ENCODE measurements around the gene RAB19. TPM values are rescaled to one million over a fixed set of nuclear protein-coding genes. Genes with fewer than 3 reads are reported as not detected.
A peak's percentile ranks its signal among the peaks of the same experiment; 100 is the strongest.

RAB19 gene
- total and polyA plus RNA-seq, 9 of the 15 experiments (the other 6 are each of a cell fraction or from before 2014, with no cell fraction given) = not detected

DNA sequence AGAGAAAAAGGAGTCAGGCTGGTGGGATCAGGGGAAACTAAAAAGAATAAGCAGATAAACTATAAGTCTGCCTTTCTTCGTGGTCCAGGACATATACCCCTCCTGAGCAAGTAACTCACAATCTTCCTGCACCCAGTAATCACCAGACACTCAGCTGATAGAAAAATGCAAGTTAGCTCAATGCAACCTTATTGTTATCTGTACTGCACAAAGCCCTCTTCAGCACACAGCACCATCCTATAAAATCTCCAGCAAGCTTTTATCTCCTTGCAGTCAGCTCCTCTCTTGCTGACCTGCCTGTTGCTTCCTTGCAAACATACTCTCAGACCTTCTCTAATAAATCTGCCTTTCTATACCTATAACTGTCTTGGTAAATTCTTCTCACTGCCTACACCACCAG lies 12.2 kb upstream of the RAB19 start (continued):
- TF ChIP-seq POLR2B (IDR thresholded peaks at IDR 0.05; ENCODE audit: low read depth, partially characterized antibody) = no peak
- TF ChIP-seq, protein P1, sequence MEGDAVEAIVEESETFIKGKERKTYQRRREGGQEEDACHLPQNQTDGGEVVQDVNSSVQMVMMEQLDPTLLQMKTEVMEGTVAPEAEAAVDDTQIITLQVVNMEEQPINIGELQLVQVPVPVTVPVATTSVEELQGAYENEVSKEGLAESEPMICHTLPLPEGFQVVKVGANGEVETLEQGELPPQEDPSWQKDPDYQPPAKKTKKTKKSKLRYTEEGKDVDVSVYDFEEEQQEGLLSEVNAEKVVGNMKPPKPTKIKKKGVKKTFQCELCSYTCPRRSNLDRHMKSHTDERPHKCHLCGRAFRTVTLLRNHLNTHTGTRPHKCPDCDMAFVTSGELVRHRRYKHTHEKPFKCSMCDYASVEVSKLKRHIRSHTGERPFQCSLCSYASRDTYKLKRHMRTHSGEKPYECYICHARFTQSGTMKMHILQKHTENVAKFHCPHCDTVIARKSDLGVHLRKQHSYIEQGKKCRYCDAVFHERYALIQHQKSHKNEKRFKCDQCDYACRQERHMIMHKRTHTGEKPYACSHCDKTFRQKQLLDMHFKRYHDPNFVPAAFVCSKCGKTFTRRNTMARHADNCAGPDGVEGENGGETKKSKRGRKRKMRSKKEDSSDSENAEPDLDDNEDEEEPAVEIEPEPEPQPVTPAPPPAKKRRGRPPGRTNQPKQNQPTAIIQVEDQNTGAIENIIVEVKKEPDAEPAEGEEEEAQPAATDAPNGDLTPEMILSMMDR (IDR thresholded peaks at IDR 0.05 in 2 of 3, conservative IDR thresholded peaks at IDR 0.05 in 1 of 3; ENCODE audit: insufficient read depth in 2 of 3, low read depth in 1 of 3, low read length in 3 of 3) = no peak
- no peak for TF ChIP-seq ZNF57 (CRISPR knock-in tag; IDR thresholded peaks at IDR 0.05)
- no peak for TF ChIP-seq HINFP (tag; conservative IDR thresholded peaks at IDR 0.05; ENCODE audit: low read depth)
- TF ChIP-seq JUN (IDR thresholded peaks at IDR 0.05; ENCODE audit: borderline replicate concordance, low read depth, low read length) = no peak
- no peak for TF ChIP-seq JUN (CRISPR knock-in tag; IDR thresholded peaks at IDR 0.05; ENCODE audit: borderline replicate concordance)
- no peak for TF ChIP-seq NR2C2 (CRISPR knock-in tag; IDR thresholded peaks at IDR 0.05)
- TF ChIP-seq NR2C2 (tag; IDR thresholded peaks at IDR 0.05) = no peak
- peak; percentile 62 to 93; a peak in 2 of 4 replicates for TF ChIP-seq HDAC1 (IDR thresholded peaks at IDR 0.05)
- no peak for TF ChIP-seq GATAD2A (IDR thresholded peaks at IDR 0.05)
- TF ChIP-seq ZNF639 (CRISPR knock-in tag; conservative IDR thresholded peaks at IDR 0.05 in 1 of 2, IDR thresholded peaks at IDR 0.05 in 1 of 2) = no peak
- no peak for TF ChIP-seq PYGO2 (tag; IDR thresholded peaks at IDR 0.05)
- TF ChIP-seq ATF1 (CRISPR knock-in tag; IDR thresholded peaks at IDR 0.05) = no peak
- no peak for TF ChIP-seq ATF1 (tag; IDR thresholded peaks at IDR 0.05)
- no peak for TF ChIP-seq RAD21 (CRISPR knock-in tag; conservative IDR thresholded peaks at IDR 0.05 in 1 of 2, IDR thresholded peaks at IDR 0.05 in 1 of 2)
- TF ChIP-seq SIN3A (IDR thresholded peaks at IDR 0.05; ENCODE audit: borderline replicate concordance in 2 of 2, control insufficient read depth in 1 of 2, low read depth in 2 of 2, low read length in 2 of 2) = no peak
- TF ChIP-seq KHSRP (IDR thresholded peaks at IDR 0.05) = no peak
- TF ChIP-seq TEAD4 (IDR thresholded peaks at IDR 0.05; ENCODE audit: low read length) = peak; percentile 92
- no peak for TF ChIP-seq TEAD4 (CRISPR knock-in tag; IDR thresholded peaks at IDR 0.05; ENCODE audit: borderline replicate concordance)
- TF ChIP-seq NFRKB (IDR thresholded peaks at IDR 0.05; ENCODE audit: low read depth) = no peak
- no peak for TF ChIP-seq MCM5 (IDR thresholded peaks at IDR 0.05; ENCODE audit: low read depth)
- TF ChIP-seq POLR2G (IDR thresholded peaks at IDR 0.05; ENCODE audit: low read depth, low read length) = no peak
- TF ChIP-seq ZNF444 (CRISPR knock-in tag; IDR thresholded peaks at IDR 0.05) = no peak
- TF ChIP-seq ZZZ3 (IDR thresholded peaks at IDR 0.05) = no peak
- no peak for TF ChIP-seq SETDB1 (IDR thresholded peaks at IDR 0.05; ENCODE audit: low read length)
- no peak for TF ChIP-seq ZNF431 (CRISPR knock-in tag; IDR thresholded peaks at IDR 0.05)
- TF ChIP-seq MIER1 (IDR thresholded peaks at IDR 0.05; ENCODE audit: low read depth) = no peak
